ENCODE data around the gene LRBA.

Gene LRBA

DNA sequence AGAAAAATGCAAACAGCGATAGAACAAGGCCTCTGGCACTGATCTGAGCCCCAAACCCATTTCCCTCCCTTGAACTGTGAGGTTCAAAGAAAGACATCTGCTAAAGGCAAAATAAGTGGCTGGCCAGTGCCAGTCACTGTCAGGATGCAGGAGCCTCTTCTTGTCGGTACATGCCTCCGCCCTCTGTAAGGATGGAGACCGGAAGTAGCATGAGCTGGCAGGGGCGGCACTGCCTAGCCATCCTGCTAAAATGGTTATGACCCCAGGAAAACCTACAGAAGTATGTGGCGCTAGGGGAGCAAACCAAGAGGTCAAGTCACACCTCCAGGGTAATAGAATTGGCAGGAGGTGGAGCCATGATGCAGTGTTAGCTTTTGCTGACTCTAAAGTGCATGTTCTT is 756.5 kb downstream of the LRBA start:
- no peak for DNase-seq (ENCODE audit: low read depth)
- H3K4me3 ChIP-seq (ENCODE audit: low read length) = no peak overlapping the region
- TF ChIP-seq, protein P1, sequence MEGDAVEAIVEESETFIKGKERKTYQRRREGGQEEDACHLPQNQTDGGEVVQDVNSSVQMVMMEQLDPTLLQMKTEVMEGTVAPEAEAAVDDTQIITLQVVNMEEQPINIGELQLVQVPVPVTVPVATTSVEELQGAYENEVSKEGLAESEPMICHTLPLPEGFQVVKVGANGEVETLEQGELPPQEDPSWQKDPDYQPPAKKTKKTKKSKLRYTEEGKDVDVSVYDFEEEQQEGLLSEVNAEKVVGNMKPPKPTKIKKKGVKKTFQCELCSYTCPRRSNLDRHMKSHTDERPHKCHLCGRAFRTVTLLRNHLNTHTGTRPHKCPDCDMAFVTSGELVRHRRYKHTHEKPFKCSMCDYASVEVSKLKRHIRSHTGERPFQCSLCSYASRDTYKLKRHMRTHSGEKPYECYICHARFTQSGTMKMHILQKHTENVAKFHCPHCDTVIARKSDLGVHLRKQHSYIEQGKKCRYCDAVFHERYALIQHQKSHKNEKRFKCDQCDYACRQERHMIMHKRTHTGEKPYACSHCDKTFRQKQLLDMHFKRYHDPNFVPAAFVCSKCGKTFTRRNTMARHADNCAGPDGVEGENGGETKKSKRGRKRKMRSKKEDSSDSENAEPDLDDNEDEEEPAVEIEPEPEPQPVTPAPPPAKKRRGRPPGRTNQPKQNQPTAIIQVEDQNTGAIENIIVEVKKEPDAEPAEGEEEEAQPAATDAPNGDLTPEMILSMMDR (conservative IDR thresholded peaks at IDR 0.05; ENCODE audit: low read length) = no peak

DNA sequence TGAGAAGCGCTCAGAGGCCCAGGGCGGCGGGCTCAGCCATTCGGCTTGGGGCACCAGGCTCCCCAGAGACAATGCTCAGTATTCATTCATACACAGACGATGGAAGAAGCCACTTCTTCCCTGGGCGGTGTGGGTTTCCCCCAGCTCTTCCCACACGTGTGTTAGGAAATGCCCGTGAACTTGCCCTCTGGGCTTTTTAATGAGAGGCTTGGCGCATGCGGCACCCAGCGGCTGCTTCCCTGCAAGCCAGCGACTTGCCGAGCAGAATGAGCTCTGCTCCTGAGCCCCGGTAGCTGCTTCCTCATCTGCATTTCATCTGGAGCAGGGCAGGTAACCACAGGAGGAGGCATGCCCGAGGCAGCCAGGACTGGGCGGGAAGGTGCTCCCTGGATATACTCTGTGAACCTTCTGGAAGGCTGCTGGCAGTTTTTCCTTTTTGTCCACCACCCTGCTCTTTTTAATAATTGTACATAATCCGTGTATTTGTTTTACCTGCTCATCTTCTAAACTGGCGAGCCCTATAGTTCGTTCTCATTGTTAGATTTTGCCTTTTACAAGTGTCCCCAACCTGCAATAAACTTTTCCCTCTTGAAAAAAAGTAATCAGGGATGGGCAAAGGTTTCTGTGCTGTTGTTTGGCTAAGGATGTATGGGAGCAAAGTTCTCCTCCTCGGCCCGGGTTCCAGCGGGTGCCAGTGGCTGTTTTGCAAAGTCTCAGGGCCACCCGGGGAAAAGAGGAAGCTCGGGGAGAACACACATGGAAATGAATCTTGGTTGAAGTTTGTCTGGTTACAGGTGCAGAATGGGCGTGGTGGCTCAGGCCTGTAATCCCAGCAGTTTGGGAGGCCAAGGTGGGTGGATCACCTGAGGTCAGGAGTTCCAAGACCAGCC is 758.0 kb downstream of the LRBA start:
- no peak overlapping the region for H3K4me3 ChIP-seq (ENCODE audit: low read length)
- DNase-seq (ENCODE audit: low read depth) = no peak
- TF ChIP-seq, protein P1 (conservative IDR thresholded peaks at IDR 0.05; ENCODE audit: low read length) = no peak

DNA sequence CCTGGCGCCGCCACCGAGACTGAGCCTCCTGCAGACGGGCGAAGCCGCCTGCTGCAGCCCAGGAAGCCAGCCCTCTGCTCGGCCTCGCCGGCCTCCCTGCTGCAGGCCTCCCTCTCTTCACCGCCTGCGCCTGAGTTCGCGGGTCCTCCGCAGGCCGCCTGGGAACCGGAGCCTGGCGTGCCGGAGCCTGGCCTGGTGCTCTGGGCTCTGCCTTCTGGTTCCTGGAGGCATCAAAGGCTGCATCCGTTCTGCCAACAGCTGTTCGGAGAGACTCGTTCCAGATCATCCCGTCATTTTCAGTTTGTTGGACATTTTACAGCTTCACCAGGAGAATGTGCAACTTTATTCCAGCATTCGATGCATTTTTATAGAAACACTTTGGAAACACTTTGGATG is 758.9 kb downstream of the LRBA start:
- H3K4me3 ChIP-seq (ENCODE audit: low read length) = no peak overlapping the region
- no peak for DNase-seq (ENCODE audit: low read depth)

DNA sequence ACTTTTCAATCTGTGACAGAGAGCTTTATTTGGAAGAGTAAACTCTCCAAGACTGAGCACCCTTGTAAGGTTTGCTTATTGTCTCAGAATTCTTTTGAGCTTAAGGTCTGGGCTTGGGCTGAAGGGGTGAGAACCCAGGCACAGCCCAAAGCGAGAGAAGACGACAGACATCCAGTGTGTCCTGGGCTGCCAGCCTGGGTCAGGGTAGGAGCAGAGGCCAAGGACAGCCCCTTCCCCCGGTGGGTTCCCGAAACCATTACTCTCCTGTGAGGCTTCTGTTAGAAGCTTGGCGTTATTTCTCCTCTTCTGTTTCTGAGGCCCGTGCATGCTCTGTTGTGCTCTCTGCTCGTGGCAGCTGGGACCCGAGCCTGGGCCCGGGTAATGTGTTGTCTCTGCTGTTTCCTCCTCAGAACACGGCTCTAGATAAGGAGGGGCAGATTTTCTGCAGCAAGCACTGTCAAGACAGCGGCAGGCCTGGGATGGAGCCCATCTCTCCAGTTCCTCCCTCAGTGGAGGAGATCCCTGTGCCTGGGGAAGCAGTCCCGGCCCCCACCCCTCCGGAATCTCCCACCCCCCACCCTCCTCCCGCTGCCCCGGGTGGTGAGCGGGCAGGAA is 759.4 kb downstream of the LRBA start:
- TF ChIP-seq, protein P1 (conservative IDR thresholded peaks at IDR 0.05; ENCODE audit: low read length) = no peak
- no peak for DNase-seq (ENCODE audit: low read depth)
- no peak overlapping the region for H3K4me3 ChIP-seq (ENCODE audit: low read length)

More for the DNA sequence above, 758.9 kb downstream of the LRBA start:
- TF ChIP-seq, protein P1 (conservative IDR thresholded peaks at IDR 0.05; ENCODE audit: low read length) = no peak

DNA sequence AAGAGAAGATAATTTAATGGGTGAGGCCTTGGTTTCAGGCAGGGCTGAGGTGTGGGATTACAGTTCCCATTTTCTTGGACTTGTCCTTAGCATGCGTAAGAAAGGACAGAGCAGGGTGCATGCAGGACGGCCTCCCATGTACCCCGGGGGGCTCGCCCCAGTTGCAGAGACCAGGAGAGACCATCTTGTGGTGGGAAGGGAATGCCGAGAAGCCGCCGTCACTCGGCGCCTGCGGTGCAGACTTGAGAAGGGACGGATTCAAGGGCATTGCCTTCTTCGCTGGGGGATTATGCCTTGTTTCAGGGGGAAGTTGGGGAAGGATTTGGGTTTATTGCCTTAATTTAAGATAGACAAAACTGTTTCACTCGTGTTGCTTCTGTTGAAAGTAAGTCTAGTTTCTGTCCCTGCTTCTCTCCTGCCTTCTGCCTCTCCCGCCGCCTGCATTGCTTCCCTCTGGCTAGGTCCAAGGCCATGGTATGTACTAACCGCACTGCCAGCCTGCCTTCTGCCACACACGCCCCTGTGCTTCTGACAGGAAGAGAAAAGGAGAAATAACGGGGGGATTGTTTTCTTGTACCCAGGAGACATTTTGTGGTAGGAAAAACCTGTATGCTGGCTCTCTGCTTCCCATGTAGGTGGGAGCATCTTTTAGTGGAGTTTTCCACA is 761.0 kb downstream of the LRBA start:
- no peak overlapping the region for H3K4me3 ChIP-seq (ENCODE audit: low read length)
- TF ChIP-seq, protein P1 (conservative IDR thresholded peaks at IDR 0.05; ENCODE audit: low read length) = no peak
- no peak for DNase-seq (ENCODE audit: low read depth)

DNA sequence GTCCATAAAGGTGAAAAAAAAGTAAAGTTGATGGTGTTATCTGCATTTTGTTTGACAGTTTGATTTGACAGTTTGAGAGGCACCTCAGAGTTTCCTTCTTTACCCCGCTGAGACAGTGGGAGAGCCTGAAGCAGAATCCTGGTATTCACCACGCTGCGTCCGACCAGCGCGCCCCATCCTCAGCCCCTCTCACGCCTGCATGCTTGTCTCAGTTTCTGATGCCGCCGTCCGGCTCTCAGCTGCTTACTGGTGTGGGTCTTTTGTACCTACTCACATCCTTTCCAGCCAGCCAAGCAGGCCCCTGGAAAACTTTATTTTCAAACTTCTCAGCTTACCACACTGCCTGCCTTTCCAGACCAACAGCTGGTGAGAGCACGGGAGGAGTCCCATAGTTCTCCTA is 761.7 kb downstream of the LRBA start:
- no peak for DNase-seq (ENCODE audit: low read depth)
- TF ChIP-seq, protein P1 (conservative IDR thresholded peaks at IDR 0.05; ENCODE audit: low read length) = no peak
- no peak overlapping the region for H3K4me3 ChIP-seq (ENCODE audit: low read length)
